ENCODE results near the gene ZNF827.

ZNF827 gene

GRCh38 chr4:145808848-145809512 is 129.6 kb downstream of the ZNF827 start:
- peak; percentile 23 for DNase-seq (ENCODE audit: low spot score)
- no peak for TF ChIP-seq CTCF (IDR thresholded peaks at IDR 0.05; ENCODE audit: extremely low read depth, missing control alignments)

- no peak for TF ChIP-seq CTCF (IDR thresholded peaks at IDR 0.05; ENCODE audit: extremely low read depth, missing control alignments)
- DNase-seq (ENCODE audit: low spot score) = peak; percentile 49
Measured at GRCh38 chr4:145808021-145808650, 130.5 kb downstream of the ZNF827 start.

- DNase-seq (ENCODE audit: low spot score) = no peak
Measured at GRCh38 chr4:145805490-145805889, 133.1 kb downstream of the ZNF827 start.

GRCh38 chr4:145804116-145804515 is 134.5 kb downstream of the ZNF827 start:
- no peak for DNase-seq (ENCODE audit: low spot score)

More at GRCh38 chr4:145805490-145805889, 133.1 kb downstream of the ZNF827 start:
- no peak for TF ChIP-seq CTCF (IDR thresholded peaks at IDR 0.05; ENCODE audit: extremely low read depth, missing control alignments)

GRCh38 chr4:145799223-145799622 is 139.4 kb downstream of the ZNF827 start:
- TF ChIP-seq CTCF (IDR thresholded peaks at IDR 0.05; ENCODE audit: extremely low read depth, missing control alignments) = no peak
- DNase-seq (ENCODE audit: low spot score) = no peak

More at GRCh38 chr4:145804116-145804515, 134.5 kb downstream of the ZNF827 start:
- TF ChIP-seq CTCF (IDR thresholded peaks at IDR 0.05; ENCODE audit: extremely low read depth, missing control alignments) = no peak

- no peak for DNase-seq (ENCODE audit: low spot score)
- no peak for TF ChIP-seq CTCF (IDR thresholded peaks at IDR 0.05; ENCODE audit: extremely low read depth, missing control alignments)
Measured at GRCh38 chr4:145797278-145797677, 141.3 kb downstream of the ZNF827 start.

- TF ChIP-seq CTCF (IDR thresholded peaks at IDR 0.05; ENCODE audit: extremely low read depth, missing control alignments) = no peak
- no peak for DNase-seq (ENCODE audit: low spot score)
Measured at GRCh38 chr4:145796346-145796745, 142.3 kb downstream of the ZNF827 start.
